Kidney (tissue), 14 donors: ENCODE results near the gene PTPRS. TPM values are rescaled to one million over a fixed set of nuclear protein-coding genes. Genes with fewer than 3 reads are reported as not detected.

ENCODE experiments used
- DNase-seq, 5 donors: peaks; one replicate each; pipeline ENCODE4 v3.0.0-alpha.2; 2013 to 2020
- FAIRE-seq: peaks from 2 replicates; lab custom pipeline; 2012; peaks lifted over from hg19 to GRCh38; lab: Jason Lieb, UNC
- H3K27ac ChIP-seq, 2 donors: one replicate each; pipeline ENCODE4 v1.7.0; 2013; ENCODE audit warnings: low read depth in 2 of 2, low read length in 2 of 2, inconsistent platforms in 1 of 2
- H3K27me3 ChIP-seq: one replicate; pipeline ENCODE4 v1.7.1; 2013; ENCODE audit warnings: low read length, inconsistent platforms; ENCODE audit not compliant: control insufficient read depth, insufficient read depth
- H3K36me3 ChIP-seq, 3 donors: one replicate each; pipeline versions ENCODE4 v1.7.0 to v1.7.1; 2013; ENCODE audit warnings: low read length in 3 of 3, control low read depth in 1 of 3, inconsistent platforms in 1 of 3; ENCODE audit not compliant: insufficient read depth in 3 of 3, control insufficient read depth in 2 of 3
- H3K4me1 ChIP-seq, 3 donors: one replicate each; pipeline versions ENCODE4 v1.7.0 to v1.7.1; 2013; ENCODE audit warnings: low read length in 3 of 3, inconsistent platforms in 1 of 3, low read depth in 1 of 3; ENCODE audit not compliant: control insufficient read depth in 2 of 3, insufficient read depth in 2 of 3
- H3K4me3 ChIP-seq, 3 donors: one replicate each; pipeline versions ENCODE4 v1.7.0 to v1.8.1; 2013; ENCODE audit warnings: low read length in 3 of 3, control low read depth in 1 of 3, inconsistent platforms in 1 of 3
- H3K9ac ChIP-seq, 3 donors: one replicate each; pipeline versions ENCODE4 v1.7.0 to v1.7.1; 2013; ENCODE audit warnings: low read length in 3 of 3, control low read depth in 1 of 3, inconsistent platforms in 1 of 3
- H3K9me3 ChIP-seq, 3 donors: one replicate each; pipeline versions ENCODE4 v1.7.0 to v1.7.1; 2013; ENCODE audit warnings: low read length in 3 of 3, control low read depth in 1 of 3, inconsistent platforms in 1 of 3; ENCODE audit not compliant: control insufficient read depth in 2 of 3, insufficient read depth in 1 of 3
- intact Hi-C: fragments of 100-400 bp; cut with DNase I; formaldehyde crosslinking; loops from one replicate; pipeline ENCODE4 v1.11.1; 2022
- polyA plus RNA-seq: library from polyadenylated mRNA; stranded (reverse); fragments of 350-450 nt; fragmentation: Illumina TruSeq; extraction: RNeasy Lipid Tissue Mini Kit (QIAGEN cat#74804); gene quantifications from one replicate; pipeline ENCODE4 v1.2.3, GENCODE V29; 2014; ENCODE audit warnings: low read depth, low replicate concordance; ENCODE audit not compliant: insufficient read depth
- total RNA-seq: library from RNA; stranded (reverse); fragmentation: NEBNext Ultra II Directional; extraction: Animal tissue kit (Norgen Biotek cat#: 25700); gene quantifications from one replicate; pipeline ENCODE4 v1.2.1, GENCODE V29; 2021
- TF ChIP-seq, protein P1 (sequence below): IDR thresholded peaks from 3 replicates; pipeline ENCODE4 v1.5.1; 2012; ENCODE audit warnings: mild to moderate bottlenecking, moderate library complexity, borderline replicate concordance; ENCODE audit not compliant: insufficient read depth; ENCODE audit errors: extremely low read depth
- donor health status: control.
- donor health status: control.
- donor health status: control.
- donor health status: control.
- donor health status: control.
- donor health status: DM: yes; HTN: yes; CAD: no.
- donor health status: Normal renal cell carcinoma (clear cell type).

The PTPRS gene
- total and polyA plus RNA-seq, 2 donors from 2014 or later, result 7.2 to 103 TPM

DNA sequence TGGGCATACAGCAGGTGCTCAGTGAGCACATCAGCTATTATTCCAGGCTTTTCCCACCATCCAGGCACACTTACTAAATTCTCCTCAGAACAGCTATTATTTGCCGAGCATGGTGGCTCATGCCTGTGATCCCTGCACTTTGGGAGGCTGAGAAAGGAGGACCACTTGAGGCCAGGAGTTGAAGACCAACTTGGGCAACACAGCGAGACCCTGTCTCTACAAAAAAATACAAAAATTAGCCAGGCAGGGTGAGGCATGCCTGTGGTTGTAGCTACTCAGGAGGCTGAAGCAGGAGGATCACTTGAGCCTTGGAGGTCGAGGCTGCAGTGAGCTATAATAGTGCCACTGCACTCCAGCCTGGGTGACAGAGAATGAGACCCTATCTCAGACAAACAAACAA, 35.4 kb downstream of the PTPRS start:
- H3K36me3 ChIP-seq, result no peaks in the 10 kb centered on the region
- H3K9me3 ChIP-seq, result no peaks in the 10 kb centered on the region
- H3K9ac ChIP-seq, result no peak overlapping the region
- TF ChIP-seq, protein P1, sequence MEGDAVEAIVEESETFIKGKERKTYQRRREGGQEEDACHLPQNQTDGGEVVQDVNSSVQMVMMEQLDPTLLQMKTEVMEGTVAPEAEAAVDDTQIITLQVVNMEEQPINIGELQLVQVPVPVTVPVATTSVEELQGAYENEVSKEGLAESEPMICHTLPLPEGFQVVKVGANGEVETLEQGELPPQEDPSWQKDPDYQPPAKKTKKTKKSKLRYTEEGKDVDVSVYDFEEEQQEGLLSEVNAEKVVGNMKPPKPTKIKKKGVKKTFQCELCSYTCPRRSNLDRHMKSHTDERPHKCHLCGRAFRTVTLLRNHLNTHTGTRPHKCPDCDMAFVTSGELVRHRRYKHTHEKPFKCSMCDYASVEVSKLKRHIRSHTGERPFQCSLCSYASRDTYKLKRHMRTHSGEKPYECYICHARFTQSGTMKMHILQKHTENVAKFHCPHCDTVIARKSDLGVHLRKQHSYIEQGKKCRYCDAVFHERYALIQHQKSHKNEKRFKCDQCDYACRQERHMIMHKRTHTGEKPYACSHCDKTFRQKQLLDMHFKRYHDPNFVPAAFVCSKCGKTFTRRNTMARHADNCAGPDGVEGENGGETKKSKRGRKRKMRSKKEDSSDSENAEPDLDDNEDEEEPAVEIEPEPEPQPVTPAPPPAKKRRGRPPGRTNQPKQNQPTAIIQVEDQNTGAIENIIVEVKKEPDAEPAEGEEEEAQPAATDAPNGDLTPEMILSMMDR, result no peak
- no peaks in the 10 kb centered on the region for H3K27me3 ChIP-seq
- DNase-seq, result no peak
- FAIRE-seq, result no peak
- intact Hi-C loops, result no loop called here
- H3K27ac ChIP-seq, result no peak overlapping the region
- H3K4me3 ChIP-seq, result no peak overlapping the region
- H3K4me1 ChIP-seq, result no peaks in the 10 kb centered on the region

DNA sequence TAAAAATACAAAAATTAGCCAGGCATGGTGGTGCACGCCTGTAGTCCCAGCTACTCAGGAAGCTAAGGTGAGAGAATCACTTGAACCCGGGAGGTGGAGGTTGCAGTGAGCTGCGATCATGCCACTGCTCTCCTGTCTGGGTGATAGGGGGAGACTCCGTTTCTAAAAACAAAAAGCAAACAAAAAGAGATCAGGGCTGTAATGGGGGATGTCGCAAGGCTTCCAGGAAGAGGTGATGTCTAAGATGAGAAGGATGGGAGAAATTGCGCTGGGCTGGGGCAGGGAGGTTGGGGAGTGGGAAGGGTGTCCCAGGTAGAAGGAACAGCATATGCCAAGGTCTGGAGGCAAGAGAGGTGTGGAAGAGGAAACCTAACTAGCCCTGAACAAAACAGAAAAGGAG, 36.1 kb downstream of the PTPRS start:
- no peaks in the 10 kb centered on the region for H3K4me1 ChIP-seq
- no peak overlapping the region for H3K4me3 ChIP-seq
- no peak overlapping the region for H3K27ac ChIP-seq
- H3K27me3 ChIP-seq, result no peaks in the 10 kb centered on the region
- TF ChIP-seq, protein P1, result no peak
- H3K9ac ChIP-seq, result no peak overlapping the region
- DNase-seq (no peak), FAIRE-seq (no peak)
- H3K9me3 ChIP-seq, result no peaks in the 10 kb centered on the region
- intact Hi-C loops, result no loop called here
- H3K36me3 ChIP-seq, result no peaks in the 10 kb centered on the region

DNA sequence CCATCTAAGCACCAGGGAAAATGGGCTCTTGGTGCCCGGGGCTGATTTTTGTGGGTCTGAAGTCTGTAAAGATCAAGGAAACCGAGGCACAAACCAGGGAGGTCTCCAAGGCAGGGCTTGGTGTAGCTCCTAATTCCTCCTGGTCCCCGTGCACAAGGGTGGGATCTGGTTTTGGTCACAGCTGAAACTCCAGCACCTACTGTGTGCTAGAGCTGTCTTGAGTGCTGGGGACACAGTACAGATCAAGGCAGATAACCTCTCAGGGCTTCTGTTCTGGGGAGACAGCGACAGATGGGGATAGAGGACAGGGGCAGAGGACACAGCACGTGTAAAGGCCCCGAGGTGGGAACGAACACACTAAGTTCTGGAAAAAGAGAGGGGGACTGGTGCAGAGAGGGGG, 37.4 kb downstream of the PTPRS start:
- Histone ChIP-seq H3K27me3 (no peaks in the 10 kb centered on the region), H3K4me1 (no peaks in the 10 kb centered on the region), H3K36me3 (no peaks in the 10 kb centered on the region), H3K27ac (no peak overlapping the region), H3K9ac (no peak overlapping the region), H3K9me3 (no peaks in the 10 kb centered on the region), H3K4me3 (no peak overlapping the region)
- intact Hi-C loops, result no loop called here
- DNase-seq (no peak), FAIRE-seq (no peak)
- TF ChIP-seq, protein P1, result no peak

DNA sequence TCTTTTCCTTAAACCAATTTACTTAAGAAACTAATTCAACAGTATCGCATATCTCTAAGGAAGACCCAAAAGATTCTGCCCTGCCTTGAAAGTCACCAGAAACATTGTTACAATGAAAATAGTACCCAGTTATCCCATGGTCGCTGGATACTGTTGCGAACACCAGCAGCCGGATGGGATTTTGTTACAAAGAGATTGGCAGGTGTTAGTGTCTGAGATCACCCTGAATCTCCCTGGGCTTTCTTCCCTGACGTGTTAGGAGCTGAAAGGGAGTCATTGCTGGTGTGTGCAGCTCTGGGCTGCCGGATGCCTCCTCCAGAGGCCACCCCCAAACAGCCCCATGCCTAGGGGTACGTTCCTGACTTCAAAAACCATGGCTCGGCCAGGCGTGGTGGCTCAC, 38.2 kb downstream of the PTPRS start:
- Histone ChIP-seq H3K4me1 (no peaks in the 10 kb centered on the region), H3K9me3 (no peaks in the 10 kb centered on the region), H3K36me3 (no peaks in the 10 kb centered on the region), H3K27me3 (no peaks in the 10 kb centered on the region), H3K27ac (no peak overlapping the region), H3K4me3 (no peak overlapping the region), H3K9ac (no peak overlapping the region)
- FAIRE-seq (no peak), DNase-seq (peak in 2 of 5 donors; percentile 42 to 54)
- TF ChIP-seq, protein P1, result no peak
- intact Hi-C loops, result no loop called here
